ENCODE data around the gene MYPOP.
"Not testable (repeated sequence)": the region's sequence is repeated elsewhere in the genome, so short reads cannot be mapped to it uniquely, and the experiment has no call there.

Gene MYPOP

DNA sequence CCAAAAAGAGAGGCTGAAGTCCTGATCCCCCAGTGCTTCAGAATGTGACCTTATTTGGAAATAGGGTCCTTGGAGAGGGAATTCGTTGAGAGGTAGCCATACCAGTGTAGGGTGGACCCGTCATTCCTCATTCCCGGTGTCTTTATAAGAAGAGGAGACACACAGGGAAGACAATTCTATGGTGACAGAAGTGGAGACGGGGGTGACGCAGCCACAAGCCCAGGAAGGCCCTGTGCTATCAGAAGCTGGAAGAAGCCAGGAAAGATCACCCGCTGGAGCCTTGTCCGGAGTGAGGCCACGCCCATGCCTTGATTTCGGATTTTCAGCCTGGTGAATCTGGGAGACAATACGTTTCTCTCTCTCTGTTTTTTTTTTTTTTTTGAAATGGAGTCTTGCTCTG lies 2.6 kb upstream of the MYPOP start:
- Histone ChIP-seq H3K27me3 (ENCODE audit: control insufficient read depth, insufficient read depth, low read length) (peaks cover 22% of the 10 kb centered on the region), H3K9ac (ENCODE audit: low read length) (no peak overlapping the region), H3K4me1 (ENCODE audit: control insufficient read depth, low read depth, low read length) (no peaks in the 10 kb centered on the region), H3K9me3 (ENCODE audit: control insufficient read depth, low read depth, low read length) (no peaks in the 10 kb centered on the region), H3K27ac (ENCODE audit: low read length) (no peak overlapping the region), H3K36me3 (ENCODE audit: control insufficient read depth, low read depth, low read length) (no peaks in the 10 kb centered on the region), H3K4me3 (ENCODE audit: low read length) (no peak overlapping the region)

DNA sequence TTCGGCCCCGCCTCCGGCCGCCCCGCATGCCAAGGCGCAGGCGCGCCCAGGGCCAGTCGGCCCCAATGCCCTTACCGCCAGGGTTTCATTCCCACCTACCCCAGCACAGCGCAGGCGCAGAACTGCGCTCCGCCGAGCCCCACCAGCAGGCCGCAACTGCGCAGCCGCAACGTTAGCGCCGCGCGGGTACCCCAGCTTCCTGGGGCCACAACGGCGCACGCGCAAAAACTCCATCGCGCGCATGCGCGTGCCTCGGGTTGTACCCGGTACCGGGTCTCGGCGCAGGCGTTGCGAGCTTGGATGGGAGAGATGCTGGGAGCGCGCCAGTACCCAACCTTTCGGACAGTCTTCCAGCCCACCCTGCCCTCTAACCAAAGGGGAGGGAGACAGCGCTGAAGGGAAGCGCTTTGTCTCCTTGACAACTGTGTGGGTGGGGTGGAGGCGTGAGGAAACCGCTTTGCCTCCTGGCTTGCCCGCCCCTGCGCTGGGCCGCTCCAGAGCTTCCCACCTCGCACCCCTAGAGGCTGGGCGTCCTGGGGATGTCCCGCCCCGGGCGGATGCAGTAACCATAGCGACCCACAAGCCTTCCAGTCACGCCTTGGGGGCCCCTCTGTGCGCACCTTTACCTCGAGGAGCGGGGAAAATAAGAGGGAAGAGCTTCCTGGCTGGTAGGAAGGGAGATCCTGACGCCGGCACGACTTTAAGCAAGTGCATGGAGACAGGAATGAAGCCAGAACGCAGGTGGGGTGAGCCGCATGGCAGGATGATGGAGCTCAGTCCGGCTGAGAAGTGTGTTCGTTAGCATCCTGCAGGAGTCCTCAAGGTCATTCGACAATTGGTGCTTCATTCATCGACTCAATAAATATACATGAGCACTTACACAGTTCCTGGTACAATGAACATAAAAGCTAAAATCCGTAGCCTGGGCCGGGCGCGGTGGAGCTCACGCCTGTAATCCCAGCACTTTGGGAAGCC lies 525 bp upstream of the MYPOP start:
- Histone ChIP-seq H3K4me3 (ENCODE audit: low read length) (peak overlapping the region; percentile 77), H3K9ac (ENCODE audit: low read length) (peak overlapping the region; percentile 50), H3K4me1 (ENCODE audit: control insufficient read depth, low read depth, low read length) (no peaks in the 10 kb centered on the region), H3K27ac (ENCODE audit: low read length) (no peak overlapping the region), H3K9me3 (ENCODE audit: control insufficient read depth, low read depth, low read length) (no peaks in the 10 kb centered on the region), H3K27me3 (ENCODE audit: control insufficient read depth, insufficient read depth, low read length) (peaks cover 23% of the 10 kb centered on the region), H3K36me3 (ENCODE audit: control insufficient read depth, low read depth, low read length) (peaks cover 4% of the 10 kb centered on the region)

DNA sequence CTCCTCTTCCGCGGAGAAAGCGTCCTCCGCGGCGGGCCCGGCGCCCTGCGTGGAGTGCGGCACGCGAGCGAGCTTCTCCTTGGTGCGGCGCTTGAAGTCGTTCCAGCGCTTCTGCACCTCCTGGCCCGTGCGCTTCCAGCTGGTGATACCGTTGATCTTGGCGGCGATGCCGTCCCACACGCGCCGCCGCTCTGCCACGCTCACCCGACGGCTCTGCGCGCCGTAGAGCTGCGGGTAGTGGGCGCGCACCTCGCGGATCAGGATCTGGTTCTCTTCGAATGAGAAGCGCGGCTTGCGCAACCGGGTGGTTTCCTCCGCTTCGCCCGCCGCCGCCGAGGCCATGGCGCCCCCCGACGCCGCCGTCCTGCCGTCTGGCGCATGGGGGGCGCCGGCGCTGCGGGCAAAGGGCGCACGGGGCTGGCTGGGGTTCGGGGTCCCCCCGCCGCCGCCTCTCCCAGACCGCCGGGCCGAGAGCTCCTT lies 941 bp downstream of the MYPOP start:
- no peak overlapping the region for H3K27ac ChIP-seq (ENCODE audit: low read length)
- no peaks in the 10 kb centered on the region for H3K9me3 ChIP-seq (ENCODE audit: control insufficient read depth, low read depth, low read length)
- peaks cover 4% of the 10 kb centered on the region for H3K36me3 ChIP-seq (ENCODE audit: control insufficient read depth, low read depth, low read length)
- H3K27me3 ChIP-seq (ENCODE audit: control insufficient read depth, insufficient read depth, low read length), result peaks cover 23% of the 10 kb centered on the region
- H3K9ac ChIP-seq (ENCODE audit: low read length), result no peak overlapping the region
- no peaks in the 10 kb centered on the region for H3K4me1 ChIP-seq (ENCODE audit: control insufficient read depth, low read depth, low read length)
- H3K4me3 ChIP-seq (ENCODE audit: low read length), result peak overlapping the region; percentile 77

DNA sequence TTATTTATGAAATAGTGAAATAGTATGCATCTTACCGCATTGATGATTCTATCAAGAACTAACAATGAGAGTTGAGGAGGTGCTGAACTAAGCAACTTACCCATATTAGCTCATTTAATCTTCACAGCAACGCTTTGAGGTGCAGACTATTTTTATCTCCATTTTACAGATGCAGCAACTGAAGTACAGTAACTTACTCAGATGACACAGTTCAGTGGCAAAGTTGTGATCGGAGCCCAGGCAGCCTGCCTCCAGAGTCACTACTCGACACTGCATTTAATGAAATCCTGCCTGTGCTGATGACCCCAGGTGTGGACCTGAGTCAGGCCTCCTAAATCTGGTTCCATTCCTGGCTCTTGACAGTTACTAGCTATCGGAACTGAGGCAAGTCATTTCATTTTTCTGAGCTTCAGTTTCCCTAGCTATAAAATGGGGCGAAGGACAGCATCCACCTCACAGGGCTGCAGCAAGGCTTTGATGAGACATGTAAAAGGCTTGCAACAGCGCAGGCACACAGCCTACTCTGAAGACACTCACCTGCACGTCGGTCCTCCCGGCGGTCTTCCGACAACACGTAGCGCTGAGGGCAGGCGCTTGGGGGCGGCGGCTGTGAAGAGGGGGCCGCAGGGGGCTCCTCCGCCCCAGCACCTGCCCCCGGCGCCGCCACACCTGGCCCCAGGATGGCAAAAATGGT lies 1.5 kb downstream of the MYPOP start:
- no peak overlapping the region for H3K9ac ChIP-seq (ENCODE audit: low read length)
- no peaks in the 10 kb centered on the region for H3K4me1 ChIP-seq (ENCODE audit: control insufficient read depth, low read depth, low read length)
- no peaks in the 10 kb centered on the region for H3K9me3 ChIP-seq (ENCODE audit: control insufficient read depth, low read depth, low read length)
- H3K27ac ChIP-seq (ENCODE audit: low read length), result no peak overlapping the region
- peak overlapping the region; percentile 77 for H3K4me3 ChIP-seq (ENCODE audit: low read length)
- peaks cover 23% of the 10 kb centered on the region for H3K27me3 ChIP-seq (ENCODE audit: control insufficient read depth, insufficient read depth, low read length)
- H3K36me3 ChIP-seq (ENCODE audit: control insufficient read depth, low read depth, low read length), result peaks cover 4% of the 10 kb centered on the region

DNA sequence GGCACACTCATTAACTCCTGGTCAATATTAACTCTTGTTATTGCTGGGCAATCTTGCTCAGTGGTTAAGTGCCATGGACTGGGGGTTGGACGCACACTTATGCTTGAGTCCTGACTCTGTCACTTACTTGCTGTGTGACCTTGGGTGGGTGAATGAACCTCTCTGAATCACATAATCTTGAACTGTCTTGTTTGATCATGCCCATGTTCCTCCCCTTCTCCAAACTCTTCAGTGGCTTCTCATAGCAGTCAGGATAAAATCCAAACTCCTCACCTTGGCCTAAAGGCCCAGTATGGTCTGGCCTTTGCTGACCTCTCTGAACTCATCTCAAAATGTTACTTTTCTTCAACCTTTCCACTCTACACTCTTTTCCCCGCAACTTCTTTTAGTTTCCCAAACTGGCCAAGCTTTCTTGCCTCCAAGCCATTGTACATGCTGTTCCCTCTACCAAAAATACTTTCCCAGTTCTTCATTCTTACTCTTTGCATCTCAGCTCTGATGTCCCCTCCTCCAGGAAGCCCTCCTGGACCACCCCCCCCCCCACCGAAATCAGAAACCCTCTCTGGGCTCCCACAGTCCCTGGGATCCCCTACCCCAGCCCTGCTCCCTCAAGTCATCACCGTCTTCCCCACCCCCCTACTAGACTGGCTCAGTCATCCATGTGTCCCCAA lies 2.4 kb downstream of the MYPOP start:
- peaks cover 23% of the 10 kb centered on the region for H3K27me3 ChIP-seq (ENCODE audit: control insufficient read depth, insufficient read depth, low read length)
- H3K36me3 ChIP-seq (ENCODE audit: control insufficient read depth, low read depth, low read length), result peaks cover 4% of the 10 kb centered on the region
- H3K9ac ChIP-seq (ENCODE audit: low read length), result no peak overlapping the region
- no peaks in the 10 kb centered on the region for H3K9me3 ChIP-seq (ENCODE audit: control insufficient read depth, low read depth, low read length)
- no peak overlapping the region for H3K27ac ChIP-seq (ENCODE audit: low read length)
- no peaks in the 10 kb centered on the region for H3K4me1 ChIP-seq (ENCODE audit: control insufficient read depth, low read depth, low read length)
- no peak overlapping the region for H3K4me3 ChIP-seq (ENCODE audit: low read length)

DNA sequence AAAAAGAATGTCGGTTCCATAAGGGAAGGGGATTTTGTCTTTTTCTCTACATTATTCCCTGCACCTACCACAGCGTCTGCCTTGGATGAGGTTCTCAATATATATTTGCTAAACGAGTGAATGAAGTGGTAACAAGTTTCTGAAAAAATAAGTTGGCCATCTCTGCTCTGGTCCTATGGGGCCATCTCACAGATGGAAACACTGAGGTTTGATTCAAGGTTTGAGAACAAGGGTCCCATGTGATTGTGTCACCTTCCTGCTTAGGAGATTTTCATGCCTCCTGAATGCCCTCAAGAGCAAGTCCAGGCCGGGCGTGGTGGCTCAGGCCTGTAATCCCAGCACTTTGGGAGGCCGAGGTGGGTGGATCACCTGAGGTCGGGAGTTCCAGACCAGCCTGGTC lies 3.2 kb downstream of the MYPOP start:
- Histone ChIP-seq H3K9ac (ENCODE audit: low read length) (no peak overlapping the region), H3K36me3 (ENCODE audit: control insufficient read depth, low read depth, low read length) (peaks cover 4% of the 10 kb centered on the region), H3K4me1 (ENCODE audit: control insufficient read depth, low read depth, low read length) (no peaks in the 10 kb centered on the region), H3K9me3 (ENCODE audit: control insufficient read depth, low read depth, low read length) (no peaks in the 10 kb centered on the region), H3K27ac (ENCODE audit: low read length) (no peak overlapping the region), H3K4me3 (ENCODE audit: low read length) (no peak overlapping the region), H3K27me3 (ENCODE audit: control insufficient read depth, insufficient read depth, low read length) (peaks cover 23% of the 10 kb centered on the region)

DNA sequence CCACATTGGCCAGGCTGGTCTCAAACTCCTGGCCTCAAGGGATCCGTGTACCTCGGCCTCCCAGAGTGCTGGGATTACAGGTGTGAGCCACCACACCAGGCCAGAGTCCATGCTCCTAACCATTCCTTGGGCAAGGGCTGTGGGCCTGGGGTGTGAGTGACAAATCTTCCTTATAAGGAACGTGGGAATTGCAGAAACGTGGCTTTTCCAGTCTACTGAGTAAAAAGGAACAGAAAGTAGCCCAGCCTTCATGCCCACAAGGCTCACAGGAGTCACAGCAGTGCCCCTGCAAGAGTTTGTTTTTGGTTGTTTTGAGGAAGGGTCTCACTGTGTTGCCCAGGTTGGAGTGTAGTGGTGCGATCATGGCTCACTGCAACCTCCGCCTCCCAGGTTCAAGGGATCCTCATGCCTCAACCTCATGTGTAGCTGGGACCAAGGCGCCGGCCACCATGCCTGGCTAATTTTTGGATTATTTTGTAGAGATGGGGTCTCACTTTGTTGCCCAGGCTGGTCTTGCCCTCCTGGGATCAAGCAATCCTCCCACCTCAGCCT lies 5.1 kb downstream of the MYPOP start:
- Histone ChIP-seq H3K36me3 (ENCODE audit: control insufficient read depth, low read depth, low read length) (peaks cover 4% of the 10 kb centered on the region), H3K4me1 (ENCODE audit: control insufficient read depth, low read depth, low read length) (no peaks in the 10 kb centered on the region)

DNA sequence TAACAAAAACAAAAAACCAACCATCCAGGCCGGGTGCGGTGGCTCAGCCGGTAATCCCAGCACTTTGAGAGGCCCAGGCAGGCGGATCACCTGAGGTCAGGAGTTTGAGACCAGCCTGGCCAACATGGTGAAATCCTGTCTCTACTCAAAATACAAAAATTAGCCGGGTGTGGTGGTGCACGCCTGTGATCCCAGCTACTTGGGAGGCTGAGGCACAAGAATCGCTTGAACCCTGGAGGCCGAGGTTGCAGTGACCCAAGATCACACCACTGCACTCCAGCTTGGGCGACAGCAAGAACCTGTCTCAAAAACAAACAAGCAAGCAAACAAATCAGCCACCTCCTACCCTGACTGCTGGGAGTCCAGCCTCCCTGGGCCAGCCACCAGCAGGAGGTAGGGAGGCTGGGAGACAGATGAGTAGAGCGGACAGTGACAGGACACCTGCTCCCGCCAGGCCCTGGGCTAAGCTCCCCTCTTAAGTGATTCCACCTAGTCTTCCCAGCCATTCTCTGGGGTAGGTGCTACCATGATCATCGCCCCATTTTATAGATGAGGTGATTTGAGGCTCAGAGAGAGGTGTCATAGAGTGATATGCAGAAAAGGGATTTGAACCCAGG lies 6.3 kb downstream of the MYPOP start:
- H3K27ac ChIP-seq (ENCODE audit: low read length); H3K9ac ChIP-seq (ENCODE audit: low read length); H3K9me3 ChIP-seq (ENCODE audit: control insufficient read depth, low read depth, low read length); H3K4me3 ChIP-seq (ENCODE audit: low read length); H3K36me3 ChIP-seq (ENCODE audit: control insufficient read depth, low read depth, low read length); H3K4me1 ChIP-seq (ENCODE audit: control insufficient read depth, low read depth, low read length): not testable (repeated sequence)
- peaks cover 13% of the 10 kb centered on the region for H3K27me3 ChIP-seq (ENCODE audit: control insufficient read depth, insufficient read depth, low read length)

More for the DNA sequence above, 5.1 kb downstream of the MYPOP start:
- peaks cover 23% of the 10 kb centered on the region for H3K27me3 ChIP-seq (ENCODE audit: control insufficient read depth, insufficient read depth, low read length)
- H3K9ac ChIP-seq (ENCODE audit: low read length), result no peak overlapping the region
- no peaks in the 10 kb centered on the region for H3K9me3 ChIP-seq (ENCODE audit: control insufficient read depth, low read depth, low read length)
- H3K27ac ChIP-seq (ENCODE audit: low read length), result no peak overlapping the region
- no peak overlapping the region for H3K4me3 ChIP-seq (ENCODE audit: low read length)

DNA sequence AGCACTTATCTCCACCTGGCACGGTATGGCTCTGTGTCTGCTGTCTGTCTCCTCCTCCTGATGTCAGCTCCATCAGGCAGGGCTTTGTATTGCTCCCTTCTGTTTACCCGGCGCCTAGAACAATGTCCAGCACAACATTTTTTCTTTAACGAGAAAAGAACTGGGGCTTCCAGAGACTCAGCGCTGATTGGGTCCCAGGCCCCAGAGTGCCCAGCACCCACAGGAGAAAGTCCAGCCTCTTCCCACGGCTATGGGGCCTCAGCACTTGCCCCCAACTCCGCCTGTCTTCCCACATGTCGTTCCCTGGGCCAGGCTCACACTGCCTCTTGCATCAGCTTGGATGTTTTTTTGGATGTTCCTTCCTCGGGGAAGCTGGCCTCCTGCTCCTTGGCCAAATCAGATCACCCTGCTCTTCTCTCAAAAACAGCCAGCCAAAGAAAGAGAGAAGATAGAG lies 6.9 kb downstream of the MYPOP start:
- Histone ChIP-seq H3K36me3 (ENCODE audit: control insufficient read depth, low read depth, low read length) (peaks cover 4% of the 10 kb centered on the region), H3K27ac (ENCODE audit: low read length) (no peak overlapping the region)

DNA sequence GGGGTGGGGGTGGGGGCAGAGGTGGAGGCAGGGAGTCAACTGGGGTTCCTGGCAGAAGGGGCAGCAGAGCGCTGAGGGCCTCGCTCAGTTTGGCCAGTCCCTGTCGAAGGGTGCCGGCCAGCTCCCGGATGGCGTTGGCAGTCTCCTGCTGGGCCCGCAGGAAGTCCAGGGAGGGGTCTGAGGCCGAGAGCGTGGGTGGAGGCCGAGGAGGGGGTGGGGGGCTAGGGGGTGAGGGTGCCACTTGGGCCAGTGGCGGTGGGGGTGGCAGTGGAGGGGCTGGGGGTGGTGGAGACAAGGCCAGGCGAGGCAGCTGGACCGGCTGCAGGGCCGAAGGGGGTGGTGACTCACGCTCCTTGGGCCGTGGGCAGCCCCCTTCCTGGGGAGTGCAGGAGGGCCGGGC lies 11.5 kb downstream of the MYPOP start:
- Histone ChIP-seq H3K9ac (ENCODE audit: low read length) (no peak overlapping the region), H3K36me3 (ENCODE audit: control insufficient read depth, low read depth, low read length) (no peaks in the 10 kb centered on the region), H3K9me3 (ENCODE audit: control insufficient read depth, low read depth, low read length) (no peaks in the 10 kb centered on the region), H3K4me1 (ENCODE audit: control insufficient read depth, low read depth, low read length) (peaks cover 2% of the 10 kb centered on the region), H3K27me3 (ENCODE audit: control insufficient read depth, insufficient read depth, low read length) (no peaks in the 10 kb centered on the region), H3K4me3 (ENCODE audit: low read length) (no peak overlapping the region), H3K27ac (ENCODE audit: low read length) (no peak overlapping the region)

More for the DNA sequence above, 6.9 kb downstream of the MYPOP start:
- H3K4me1 ChIP-seq (ENCODE audit: control insufficient read depth, low read depth, low read length), result no peaks in the 10 kb centered on the region
- H3K27me3 ChIP-seq (ENCODE audit: control insufficient read depth, insufficient read depth, low read length), result peaks cover 7% of the 10 kb centered on the region
- H3K9me3 ChIP-seq (ENCODE audit: control insufficient read depth, low read depth, low read length), result no peaks in the 10 kb centered on the region
- no peak overlapping the region for H3K4me3 ChIP-seq (ENCODE audit: low read length)
- no peak overlapping the region for H3K9ac ChIP-seq (ENCODE audit: low read length)

Measured in iPS-18a (cell line).